IMR-90 (cell line): ENCODE data around the gene EPS15. TPM values are rescaled to one million over a fixed set of nuclear protein-coding genes. Genes with fewer than 3 reads are reported as not detected.

ENCODE experiments used
- ATAC-seq: fragments of 200-7000 bp; cut with Tn5 transposase; 2 replicates; pipeline ENCODE4 v1.9.1; 2020; ENCODE audit warnings: low read depth, mild to moderate bottlenecking, moderate library complexity
- BruUV-seq: library from RNA; stranded (reverse); fragments of 400-500 nt; replicated peaks from 2 replicates; lab custom pipeline; 2021; lab: Mats Ljungman, UMichigan
- CTCF ChIA-PET: fragments of 300-600 bp; formaldehyde crosslinking; extraction: SDS; loops from one replicate; lab custom pipeline; 2021; ENCODE audit warnings: antibody characterized with exemption; lab: Yijun Ruan, JAX
- POLR2A ChIA-PET: fragments of 300-600 bp; sonication (Branson Sonifier 250); formaldehyde crosslinking; loops from one replicate; lab custom pipeline; 2022; ENCODE audit warnings: antibody characterized with exemption; ENCODE audit not compliant: unreplicated experiment; lab: Charles Lee
- DNase-seq: peaks from one replicate; pipeline ENCODE4 v3.0.0; 2013
- H2AFZ ChIP-seq: replicated peaks from 2 replicates; pipeline ENCODE3; 2013; ENCODE audit warnings: low read length, mild to moderate bottlenecking; ENCODE audit not compliant: poor library complexity
- H2AK5ac ChIP-seq: 2 replicates; pipeline ENCODE4 v1.6.1; 2013; ENCODE audit warnings: low read depth, low read length, inconsistent platforms
- H2AK9ac ChIP-seq: replicated peaks from 2 replicates; pipeline ENCODE3; 2013; ENCODE audit warnings: mild to moderate bottlenecking, low read depth, low read length, moderate library complexity; ENCODE audit not compliant: poor library complexity
- H2BK120ac ChIP-seq: 2 replicates; pipeline ENCODE4 v1.6.1; 2013; ENCODE audit warnings: low read depth, low read length, inconsistent platforms
- H2BK15ac ChIP-seq: 3 replicates; pipeline ENCODE4 v1.6.1; 2013; ENCODE audit warnings: low read depth, low read length, inconsistent platforms
- H2BK20ac ChIP-seq: 2 replicates; pipeline ENCODE4 v1.6.1; 2013; ENCODE audit warnings: low read depth, mild to moderate bottlenecking, inconsistent platforms, low read length, moderate library complexity
- H2BK5ac ChIP-seq: 2 replicates; pipeline ENCODE4 v1.6.1; 2013; ENCODE audit warnings: mild to moderate bottlenecking, low read depth, low read length, inconsistent platforms; ENCODE audit not compliant: poor library complexity, severe bottlenecking
- H3K14ac ChIP-seq: replicated peaks from 2 replicates; pipeline ENCODE4 v1.6.1; 2013; ENCODE audit warnings: low read depth, low read length, inconsistent platforms
- H3K18ac ChIP-seq: 2 replicates; pipeline ENCODE4 v1.6.1; 2013; ENCODE audit warnings: low read depth, low read length, control low read depth
- H3K23ac ChIP-seq: 2 replicates; pipeline ENCODE4 v1.6.1; 2013; ENCODE audit warnings: low read depth, low read length, inconsistent platforms
- H3K27ac ChIP-seq: 2 replicates; pipeline ENCODE4 v1.5.1; 2013; ENCODE audit warnings: mild to moderate bottlenecking, control low read depth, low read length; ENCODE audit not compliant: insufficient read depth
- H3K27me3 ChIP-seq: 2 replicates; pipeline ENCODE4 v1.6.1; 2013; ENCODE audit warnings: low read length; ENCODE audit not compliant: control insufficient read depth, insufficient read depth
- H3K36me3 ChIP-seq: 2 replicates; pipeline ENCODE4 v1.6.1; 2013; ENCODE audit warnings: low read length, mixed read lengths; ENCODE audit not compliant: control insufficient read depth, insufficient read depth
- H3K4ac ChIP-seq: 2 replicates; pipeline ENCODE4 v1.6.1; 2013; ENCODE audit warnings: low read depth, low read length, inconsistent platforms
- H3K4me1 ChIP-seq: 2 replicates; pipeline ENCODE4 v1.6.1; 2013; ENCODE audit warnings: low read length, mixed read lengths; ENCODE audit not compliant: control insufficient read depth, insufficient read depth
- H3K4me2 ChIP-seq: 2 replicates; pipeline ENCODE4 v1.6.1; 2013; ENCODE audit warnings: low read depth, mild to moderate bottlenecking, control low read depth, low read length, moderate library complexity
- H3K4me3 ChIP-seq: 2 replicates; pipeline ENCODE4 v1.5.1; 2013; ENCODE audit warnings: low read depth, mild to moderate bottlenecking, control low read depth, low read length, moderate library complexity; ENCODE audit not compliant: insufficient read depth
- H3K56ac ChIP-seq: 2 replicates; pipeline ENCODE4 v1.6.1; 2013; ENCODE audit warnings: low read length, inconsistent platforms; ENCODE audit not compliant: insufficient read depth; ENCODE audit errors: extremely low read depth
- H3K79me1 ChIP-seq, 2 experiments: 2 replicates each; pipeline ENCODE4 v1.6.1; 2013; ENCODE audit warnings: low read length in 2 of 2, inconsistent platforms in 1 of 2, low read depth in 1 of 2
- H3K9ac ChIP-seq: 2 replicates; pipeline ENCODE4 v1.6.1; 2013; ENCODE audit warnings: low read depth, low read length, control low read depth
- H3K9me1 ChIP-seq: 2 replicates; pipeline ENCODE4 v1.6.1; 2013; ENCODE audit warnings: low read length, inconsistent platforms; ENCODE audit not compliant: insufficient read depth
- H3K9me3 ChIP-seq: 2 replicates; pipeline ENCODE4 v1.6.1; 2013; ENCODE audit warnings: low read length; ENCODE audit not compliant: control insufficient read depth, insufficient read depth
- H4K20me1 ChIP-seq: 2 replicates; pipeline ENCODE4 v1.6.1; 2013; ENCODE audit warnings: low read length, inconsistent platforms; ENCODE audit not compliant: insufficient read depth
- H4K5ac ChIP-seq: 2 replicates; pipeline ENCODE4 v1.6.1; 2013; ENCODE audit warnings: mild to moderate bottlenecking, low read depth, low read length, control low read depth
- H4K8ac ChIP-seq, 2 experiments: 2 replicates each; pipeline ENCODE4 v1.6.1; 2013; ENCODE audit warnings: low read depth in 2 of 2, low read length in 2 of 2, control low read depth in 1 of 2, inconsistent platforms in 1 of 2
- H4K91ac ChIP-seq: 2 replicates; pipeline ENCODE4 v1.6.1; 2013; ENCODE audit warnings: low read depth, low read length, inconsistent platforms; ENCODE audit not compliant: insufficient read depth
- BHLHE40 ChIP-seq: fragments of 150-350 bp; IDR thresholded peaks from 2 replicates; pipeline ENCODE4 v1.6.1; 2016; ENCODE audit warnings: mild to moderate bottlenecking, low read depth, low read length
- MAFK ChIP-seq: IDR thresholded peaks from 2 replicates; pipeline ENCODE4 v1.6.1; 2012; ENCODE audit warnings: low read depth, low read length, improper control_type of control experiment
- USF2 ChIP-seq: fragments of 150-350 bp; IDR thresholded peaks from 2 replicates; pipeline ENCODE4 v1.6.1; 2017; ENCODE audit warnings: mild to moderate bottlenecking, antibody characterized with exemption, low read length, low read depth
- WGBS, 2 experiments: methylation state at CpG; one replicate each; pipeline versions ENCODE4 v1.1.5 to v1.1.7; 2013; ENCODE audit warnings: missing lambda C conversion rate in 2 of 2; ENCODE audit not compliant: insufficient read length in 1 of 2; ENCODE audit errors: extremely low coverage in 2 of 2; 5-methylcytosine and 5-hydroxymethylcytosine counted together
- dilution Hi-C: fragments of 300-500 bp; cut with HindIII; formaldehyde crosslinking; loops from one replicate; pipeline ENCODE4 v1.14.3; 2018; ENCODE audit warnings: low sequenced_read_pairs; ENCODE audit not compliant: unreplicated experiment
- in situ Hi-C: fragments of 300-500 bp; cut with MboI; formaldehyde crosslinking; loops from 3 replicates; pipeline ENCODE4 v1.14.3; 2019; ENCODE audit warnings: low sequenced_read_pairs, inconsistent platforms, mixed read lengths
- intact Hi-C: fragments of 100-400 bp; cut with micrococcal nuclease; formaldehyde crosslinking; loops from 2 replicates; pipeline ENCODE4 v1.10.0; 2022
- polyA plus RNA-seq, 3 experiments: library from polyadenylated mRNA; depleted of rRNA; stranded (reverse); fragments of >200 nt; gene quantifications; 2 replicates each; pipeline ENCODE4 v1.2.3, GENCODE V29; 2012; ENCODE audit warnings: low replicate concordance in 1 of 3
- total RNA-seq: library from RNA; depleted of rRNA; stranded (reverse); fragments of >200 nt; gene quantifications from 2 replicates; pipeline ENCODE4 v1.2.3, GENCODE V29; 2012

Gene EPS15
- total and polyA plus RNA-seq, 2 of the 4 experiments (the other 2 are of a cell fraction) = 17.6 to 38.0 TPM

- no peaks in the 10 kb centered on the region for H3K36me3 ChIP-seq
- H2AK9ac ChIP-seq = no peak overlapping the region
- H3K14ac ChIP-seq = no peak overlapping the region
- peaks cover 15% of the 10 kb centered on the region; the same call in 1 of the 2 replicates for H4K20me1 ChIP-seq
- no peak overlapping the region for H4K5ac ChIP-seq
- H2BK120ac ChIP-seq = no peak overlapping the region
- H3K56ac ChIP-seq = no peak overlapping the region
- H3K27me3 ChIP-seq = no peaks in the 10 kb centered on the region
- H3K4me1 ChIP-seq = no peaks in the 10 kb centered on the region
- no TSS peak for BruUV-seq
- no peak overlapping the region for H2AK5ac ChIP-seq
- WGBS, 2 experiments = no CpG with 5 or more reads among the region's 2 CpGs
- TF ChIP-seq MAFK (no peak), BHLHE40 (no peak), USF2 (no peak)
- no peak overlapping the region for H3K23ac ChIP-seq
- DNase-seq = no peak
- no peak overlapping the region for H2BK15ac ChIP-seq
- intact Hi-C loops = no loop called here
- H2BK20ac ChIP-seq = no peak overlapping the region
- H3K4ac ChIP-seq = no peak overlapping the region
- H3K4me3 ChIP-seq = no peak overlapping the region
- H2BK5ac ChIP-seq = no peak overlapping the region
- in situ Hi-C loops = no loop called here
- H3K4me2 ChIP-seq = no peak overlapping the region
- dilution Hi-C loops = no loop called here
- H3K79me1 ChIP-seq = peaks cover 10 to 56% of the 10 kb centered on the region in 2 experiments
- H3K18ac ChIP-seq = no peak overlapping the region
- H3K9me1 ChIP-seq = no peaks in the 10 kb centered on the region
- no peak overlapping the region for H2AFZ ChIP-seq
- H3K27ac ChIP-seq = no peak overlapping the region
- no peak for ATAC-seq
- H4K8ac ChIP-seq = no peak overlapping the region
- ChIA-PET CTCF (no interaction called here), POLR2A (no interaction called here)
- no peak overlapping the region for H4K91ac ChIP-seq
- no peaks in the 10 kb centered on the region for H3K9me3 ChIP-seq
- H3K9ac ChIP-seq = no peak overlapping the region
Observed at GRCh38 chr1:51509773-51510172, 9.3 kb downstream of the EPS15 start.
